Cerebellar nuclear complex (tissue), 1 donor: ENCODE measurements around the gene GDI2.
"Not testable (repeated sequence)": the region's sequence is repeated elsewhere in the genome, so short reads cannot be mapped to it uniquely, and the experiment has no call there.

Source experiments
- DNase-seq, 2 experiments: peaks; one replicate each; lab custom pipeline; 2025; lab: John Stamatoyannopoulos, UW

GDI2 gene

GRCh38 chr10:5782174-5782573 lies 31.1 kb downstream of the GDI2 start:
- no peak for DNase-seq

DNA sequence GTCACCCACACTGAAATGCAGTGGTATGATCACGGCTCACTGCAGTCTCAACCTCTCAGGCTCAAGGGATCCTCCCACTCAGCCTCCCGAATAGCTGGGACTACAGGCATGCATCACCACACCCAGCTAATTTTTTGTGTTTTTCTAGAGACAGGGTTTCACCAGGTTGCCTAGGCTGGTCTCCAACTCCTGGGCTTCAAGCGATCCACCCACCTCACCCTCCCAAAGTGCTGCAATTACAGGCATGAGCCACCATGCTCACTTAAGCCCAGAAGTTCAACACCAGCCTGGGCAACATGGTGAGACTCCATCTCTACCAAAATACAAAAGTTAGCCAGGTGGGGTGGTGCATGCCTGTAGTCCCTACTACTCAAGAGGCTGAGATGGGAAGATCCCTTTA lies 33.5 kb downstream of the GDI2 start:
- no peak for DNase-seq

- DNase-seq: not testable (repeated sequence)
Measured at GRCh38 chr10:5777758-5778157, 35.5 kb downstream of the GDI2 start.

DNA sequence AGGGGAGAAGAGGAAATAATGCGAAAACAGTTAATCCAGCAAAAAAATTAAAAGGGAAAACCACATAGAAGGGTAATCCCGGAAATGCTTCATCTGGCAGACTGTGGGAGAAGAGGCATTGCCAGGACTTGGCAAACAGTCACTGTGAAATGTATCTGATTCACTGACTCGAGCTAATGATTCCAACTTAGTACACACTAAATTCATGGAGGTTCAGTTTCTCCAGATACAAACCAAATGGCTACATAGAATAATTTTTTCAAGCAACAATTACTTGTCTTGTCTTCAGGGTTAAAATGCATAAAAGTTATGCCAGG lies 36.4 kb downstream of the GDI2 start:
- DNase-seq: peak in 1 of 2 experiments; percentile 21

GRCh38 chr10:5776136-5776880 lies 36.9 kb downstream of the GDI2 start:
- no peak for DNase-seq

DNA sequence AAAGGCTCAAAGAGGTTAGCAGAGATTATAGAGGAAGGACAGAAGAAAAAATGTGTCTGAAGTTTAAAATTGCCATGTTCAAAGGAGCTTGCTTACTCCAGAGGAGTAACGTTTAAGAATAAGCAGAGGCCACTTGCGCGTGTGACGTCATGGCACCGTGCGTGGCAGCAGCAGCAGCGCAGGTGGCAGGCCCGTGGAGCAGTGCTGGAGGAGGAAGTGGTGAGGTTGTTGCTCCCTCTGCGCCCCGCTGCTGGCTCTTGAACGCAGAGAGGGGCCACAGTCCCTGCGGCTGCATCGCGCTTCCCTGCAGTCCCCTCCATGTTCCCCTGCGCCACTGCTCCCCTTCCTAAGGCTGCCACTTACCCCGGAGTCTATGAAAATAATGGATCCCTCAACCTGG lies 37.5 kb downstream of the GDI2 start:
- DNase-seq: no peak

DNA sequence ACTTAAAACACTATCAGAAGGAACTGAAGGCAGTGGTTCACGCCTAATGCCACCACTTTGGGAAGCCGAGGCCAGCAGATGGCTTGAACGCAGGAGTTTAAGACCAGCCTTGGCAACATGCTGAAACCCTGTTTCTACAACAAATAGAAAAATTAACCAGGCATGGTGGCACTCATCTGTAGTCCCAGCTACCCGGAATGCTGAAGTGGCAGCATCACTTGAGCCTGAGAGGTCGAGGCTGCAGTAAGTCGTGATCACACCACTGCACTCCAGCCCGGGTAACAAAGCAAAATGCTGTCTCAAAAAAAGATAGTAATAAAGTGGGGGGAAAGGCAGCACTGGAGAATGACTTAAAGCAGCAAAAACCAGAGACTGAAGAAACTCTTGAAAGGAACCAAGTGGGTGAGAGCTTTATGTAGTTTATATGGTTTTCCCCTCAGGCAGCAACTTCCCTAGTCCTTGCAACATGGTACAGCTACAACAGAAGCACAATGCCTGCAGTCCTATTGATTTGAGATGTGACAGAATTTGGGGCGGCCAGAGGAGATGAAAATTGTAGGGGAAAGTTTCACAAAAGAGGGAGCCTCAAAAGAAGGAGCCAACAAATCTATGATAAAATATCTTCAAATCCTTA lies 38.1 kb downstream of the GDI2 start:
- DNase-seq: no peak

DNA sequence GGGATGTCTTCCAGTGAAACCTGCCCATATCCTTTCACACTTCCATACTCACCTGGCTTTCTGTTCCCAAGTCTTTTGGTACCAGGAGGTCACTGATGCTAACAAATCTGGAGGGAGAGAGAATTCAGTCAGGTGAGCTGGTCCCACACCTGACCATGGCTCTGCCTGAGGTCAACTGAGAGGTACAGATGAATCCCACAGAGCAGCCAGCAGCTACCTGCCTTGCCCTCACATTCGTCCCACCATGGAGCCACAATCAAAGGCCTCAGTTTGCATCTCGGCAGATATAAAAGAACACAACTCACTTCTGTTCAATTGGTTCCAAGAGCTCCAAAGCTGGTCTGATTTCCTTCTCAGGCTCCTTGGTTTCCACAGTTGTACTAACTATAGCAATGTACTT lies 47.0 kb downstream of the GDI2 start:
- DNase-seq: no peak

GRCh38 chr10:5765617-5766016 lies 47.6 kb downstream of the GDI2 start:
- no peak for DNase-seq

- DNase-seq: no peak
Measured at GRCh38 chr10:5764422-5765297, 48.6 kb downstream of the GDI2 start.

GRCh38 chr10:5762531-5762930 lies 50.7 kb downstream of the GDI2 start:
- no peak for DNase-seq

GRCh38 chr10:5761220-5761619 lies 52.0 kb downstream of the GDI2 start:
- DNase-seq: no peak

DNA sequence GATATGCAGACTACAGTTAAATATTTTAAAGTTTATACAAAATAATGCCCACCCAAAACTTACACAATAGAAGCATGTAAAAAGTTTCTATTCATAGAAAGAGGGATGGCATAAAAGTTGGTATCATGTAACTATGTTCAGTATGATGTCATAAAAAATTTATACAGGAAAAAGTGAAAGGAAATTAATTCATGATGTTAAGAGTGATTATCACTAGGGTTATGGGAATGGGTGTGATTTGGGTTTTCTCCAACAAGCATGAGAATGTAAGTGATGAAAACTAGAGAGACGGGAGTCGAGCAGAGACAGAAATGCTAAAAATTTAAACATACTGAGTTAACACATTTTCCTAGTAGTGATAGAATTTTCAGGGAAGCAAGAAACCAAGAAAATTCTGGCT lies 52.7 kb downstream of the GDI2 start:
- DNase-seq: no peak

DNA sequence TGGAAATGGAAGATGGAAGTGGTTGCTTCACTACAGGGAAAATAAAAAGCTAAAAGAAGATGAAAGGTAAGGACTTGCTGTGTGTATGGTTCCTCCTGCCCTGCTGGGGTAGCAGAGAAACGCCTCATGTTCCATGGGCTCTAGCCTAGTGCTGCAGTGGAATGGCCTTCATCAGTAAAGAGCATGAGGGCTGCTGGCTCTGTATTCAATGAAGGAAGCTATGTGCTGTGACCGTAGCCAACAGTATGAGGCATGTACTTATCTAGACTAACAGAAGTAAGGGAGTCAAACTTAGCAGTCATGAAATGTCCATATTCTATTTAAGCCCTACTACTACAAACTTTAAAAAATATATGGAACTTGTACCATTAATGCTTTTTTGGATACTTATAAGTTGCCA lies 54.3 kb downstream of the GDI2 start:
- DNase-seq: no peak

DNA sequence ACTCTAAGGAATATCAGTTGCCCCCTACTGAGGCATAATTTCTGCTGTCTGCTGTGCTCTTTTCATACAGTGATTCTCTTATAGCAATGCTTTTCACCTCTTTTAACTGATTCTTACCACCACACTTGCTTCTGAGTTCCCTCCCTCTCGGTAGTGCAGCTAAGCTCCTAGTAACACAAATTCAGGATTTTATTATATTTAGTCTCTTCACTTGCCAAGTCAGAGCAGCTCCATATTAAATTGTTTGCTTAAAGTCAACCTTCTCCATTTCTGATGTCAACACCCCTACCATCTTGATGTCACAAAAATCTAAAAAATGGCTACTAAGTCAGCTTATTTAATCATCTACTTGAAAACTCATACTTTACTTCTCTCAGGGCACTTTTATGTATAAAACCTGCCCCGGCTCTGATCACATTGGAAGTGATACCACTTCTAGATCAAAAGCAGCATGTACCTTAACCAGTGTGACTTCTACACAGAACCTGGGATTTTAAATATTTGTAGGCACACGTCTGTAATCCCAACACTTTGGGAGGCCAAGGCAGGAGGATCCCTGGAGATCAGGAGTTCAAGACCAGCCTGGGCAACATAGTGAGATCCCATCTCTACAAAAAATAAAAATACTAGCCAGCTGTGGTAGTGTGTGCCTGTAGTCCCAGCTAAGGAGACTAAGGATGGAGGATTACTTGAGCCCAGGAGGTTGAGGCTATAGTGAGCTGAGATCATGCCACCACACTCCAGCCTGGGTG lies 55.3 kb downstream of the GDI2 start:
- DNase-seq: no peak

GRCh38 chr10:5752301-5752871 lies 60.8 kb downstream of the GDI2 start:
- DNase-seq: no peak

GRCh38 chr10:5751601-5752253 lies 61.5 kb downstream of the GDI2 start:
- no peak for DNase-seq

- DNase-seq: no peak
Measured at GRCh38 chr10:5748394-5748803, 64.8 kb downstream of the GDI2 start.

- no peak for DNase-seq
Measured at GRCh38 chr10:5746197-5746596, 67.0 kb downstream of the GDI2 start.

- DNase-seq: no peak
Measured at GRCh38 chr10:5744849-5745248, 68.4 kb downstream of the GDI2 start.

DNA sequence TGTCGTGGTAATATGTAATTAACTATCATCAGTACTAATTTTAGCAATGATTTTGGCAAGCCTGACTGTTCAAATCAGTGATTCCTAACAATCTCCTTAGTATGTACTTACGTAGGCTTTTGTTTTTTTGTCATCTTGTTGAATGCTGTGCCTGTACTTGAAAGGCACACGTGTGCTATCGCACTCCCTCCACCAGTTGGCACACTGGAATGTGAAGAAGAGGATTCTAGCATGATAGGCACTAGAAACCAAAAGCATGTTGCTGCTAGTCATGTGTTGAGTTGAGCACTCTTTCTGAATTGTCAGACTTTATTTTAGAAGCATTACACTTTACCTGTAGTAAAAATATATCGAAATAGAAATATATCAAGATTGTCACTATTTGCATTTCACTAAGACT lies 69.5 kb downstream of the GDI2 start:
- no peak for DNase-seq
